A673 (cell line): ENCODE results near the gene NIFK.

ENCODE experiments used
- CTCF ChIP-seq: fragments of 300-800, 200-600 bp; sonication (generic); conservative IDR thresholded peaks from 2 replicates; pipeline ENCODE4 v1.5.1; 2017; ENCODE audit warnings: low read depth, mild to moderate bottlenecking, antibody characterized with exemption, low read length, moderate library complexity, mixed read lengths
- EZH2 ChIP-seq: fragments of 200-600 bp; sonication (generic); IDR thresholded peaks from 2 replicates; pipeline ENCODE4 v1.6.1; 2017; ENCODE audit warnings: borderline replicate concordance, low read depth, mild to moderate bottlenecking, mixed read lengths, antibody characterized with exemption, low read length; ENCODE audit not compliant: poor library complexity, severe bottlenecking

DNA sequence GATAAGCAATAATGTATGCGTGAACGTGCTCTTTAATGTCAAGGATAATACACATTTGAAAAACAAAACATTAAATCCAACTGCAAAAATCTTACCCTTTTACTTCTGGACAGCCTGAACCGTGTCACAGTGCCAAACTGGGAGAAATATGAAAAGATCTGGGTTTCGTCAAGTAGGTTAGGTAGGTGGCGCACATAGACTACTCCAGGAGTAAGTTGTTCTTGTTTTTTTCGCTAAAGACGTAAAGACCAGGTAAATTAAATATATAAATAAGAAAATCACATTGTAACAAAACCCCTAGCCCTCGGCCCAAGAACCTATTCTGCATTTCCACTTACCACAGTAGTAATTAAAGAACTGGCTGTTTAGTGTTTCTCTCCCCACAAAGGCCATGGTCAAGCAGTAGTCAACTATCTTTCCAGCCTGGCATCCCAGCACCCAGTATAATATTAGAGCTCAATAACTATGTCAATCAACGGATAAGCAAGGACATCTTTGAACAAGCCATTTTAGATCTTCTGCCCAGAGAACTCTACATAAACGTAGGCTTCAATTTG lies 1.1 kb downstream of the NIFK start:
- TF ChIP-seq CTCF (no peak), EZH2 (no peak)
